Fibroblast of peridontal ligament (primary cell): Measurements from ENCODE around the gene VWA8.

Experiments
- DNase-seq: peaks from one replicate; pipeline ENCODE4 v3.0.0-alpha.2; 2010; ENCODE audit errors: extremely low read depth

VWA8 gene

DNA sequence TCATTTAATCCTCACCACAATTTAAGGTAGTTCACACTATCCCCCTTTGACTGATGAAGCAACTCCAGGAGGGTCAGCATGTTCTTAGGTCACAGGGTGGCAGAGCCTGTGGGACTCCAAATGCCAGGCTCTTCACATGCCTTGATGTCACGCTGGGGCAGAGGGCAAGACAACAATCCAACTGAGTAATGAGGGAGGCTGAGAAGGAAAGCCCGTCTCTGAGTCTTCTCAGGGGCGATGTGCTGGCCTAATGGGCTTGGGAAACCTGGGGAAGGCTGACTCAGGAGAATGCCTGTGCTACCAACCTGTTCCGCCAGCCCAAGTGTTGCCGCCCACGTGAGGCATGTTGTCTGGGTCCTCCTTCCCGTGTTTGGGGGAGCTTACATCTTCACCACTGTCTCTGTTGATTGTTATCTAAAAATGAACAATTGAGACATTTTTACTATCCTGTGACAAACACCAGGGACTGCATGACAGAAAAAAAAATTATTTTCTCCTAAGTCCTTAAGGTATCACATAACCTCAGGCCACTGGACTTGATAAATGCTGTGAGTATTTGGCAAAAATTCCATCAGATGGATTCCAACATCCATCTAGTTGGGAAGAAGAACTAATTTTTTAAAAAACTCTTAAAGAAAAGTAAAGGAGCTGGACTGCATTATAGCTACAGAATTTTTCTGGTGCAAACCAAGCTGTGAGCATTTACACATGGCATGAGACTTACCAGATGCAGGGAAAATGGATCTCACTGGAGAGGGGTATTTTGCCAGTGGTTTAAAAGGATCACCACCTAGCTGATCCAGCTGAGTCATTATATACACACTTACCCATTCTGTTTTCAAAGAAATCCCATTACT lies 346.0 kb downstream of the VWA8 start:
- peak; percentile 61 for DNase-seq

DNA sequence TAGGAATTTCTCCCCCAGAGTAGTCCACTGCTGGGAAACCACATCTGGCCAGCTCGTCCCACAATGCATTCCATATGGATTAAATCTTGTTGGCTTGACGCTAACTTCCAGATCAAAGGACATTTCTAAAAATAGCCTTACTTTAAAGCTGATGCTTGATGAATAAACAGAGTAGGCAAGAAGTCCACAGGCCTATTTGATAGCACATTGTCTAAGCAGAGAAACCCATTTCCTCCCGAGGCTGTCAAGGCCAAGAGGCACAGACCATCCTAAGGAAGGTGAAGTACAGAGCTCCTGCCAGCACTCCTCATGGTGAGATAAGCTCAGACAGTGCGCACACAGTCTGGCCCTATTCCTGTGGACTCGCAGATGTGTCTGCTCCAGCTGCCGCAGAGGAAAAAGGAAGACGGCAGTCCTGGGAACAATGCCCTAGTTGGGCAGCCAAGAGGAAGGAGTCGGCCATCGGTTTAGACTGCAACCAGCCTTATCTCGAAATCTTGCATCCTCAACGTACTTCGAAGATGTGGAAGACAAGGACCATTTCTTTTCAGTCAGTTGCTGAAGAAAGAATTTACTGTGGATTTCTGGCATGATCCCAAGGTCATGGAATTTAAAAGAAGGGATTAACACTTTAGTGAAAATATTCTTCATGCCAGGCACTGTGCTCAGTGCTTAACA lies 346.8 kb downstream of the VWA8 start:
- DNase-seq: peak; percentile 94

DNA sequence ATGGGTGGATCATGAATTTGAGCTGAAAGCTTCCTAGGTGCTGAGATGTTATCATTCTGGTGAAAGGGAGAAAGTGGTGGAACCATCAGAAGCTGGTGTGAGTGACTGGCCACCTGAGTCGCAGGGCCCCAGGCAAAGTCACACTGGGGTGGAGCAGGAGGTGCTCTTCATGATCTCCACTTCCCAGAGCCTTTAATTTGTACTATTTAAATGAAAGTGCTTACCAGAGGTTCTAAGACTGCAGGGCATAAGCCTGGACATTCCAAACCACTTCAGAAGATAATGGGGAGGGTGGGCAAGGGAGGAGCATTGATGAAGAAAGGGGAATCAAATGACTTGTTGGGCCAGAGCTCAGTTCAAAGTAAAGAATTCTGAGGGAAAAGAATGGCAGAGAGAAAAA lies 347.4 kb downstream of the VWA8 start:
- DNase-seq: no peak

DNA sequence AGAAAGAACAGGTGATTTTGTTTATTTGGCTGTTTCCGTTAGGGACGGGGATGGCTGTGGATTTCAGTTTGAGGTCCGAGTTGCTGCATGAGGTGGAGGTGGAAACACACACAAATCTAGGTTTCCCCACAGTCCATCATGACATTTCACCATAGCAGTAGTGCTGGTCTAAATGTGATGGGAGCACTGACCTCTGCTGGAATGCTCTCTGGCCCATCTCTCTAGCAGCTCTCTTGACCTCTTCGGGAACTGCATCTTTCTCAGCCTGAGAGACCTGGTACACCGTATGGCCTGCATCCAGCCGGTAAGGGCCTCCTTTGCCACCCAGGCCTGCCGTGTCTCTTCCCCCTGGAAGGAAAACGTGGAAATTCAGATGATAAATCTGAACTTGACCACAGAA lies 349.5 kb downstream of the VWA8 start:
- DNase-seq: no peak

DNA sequence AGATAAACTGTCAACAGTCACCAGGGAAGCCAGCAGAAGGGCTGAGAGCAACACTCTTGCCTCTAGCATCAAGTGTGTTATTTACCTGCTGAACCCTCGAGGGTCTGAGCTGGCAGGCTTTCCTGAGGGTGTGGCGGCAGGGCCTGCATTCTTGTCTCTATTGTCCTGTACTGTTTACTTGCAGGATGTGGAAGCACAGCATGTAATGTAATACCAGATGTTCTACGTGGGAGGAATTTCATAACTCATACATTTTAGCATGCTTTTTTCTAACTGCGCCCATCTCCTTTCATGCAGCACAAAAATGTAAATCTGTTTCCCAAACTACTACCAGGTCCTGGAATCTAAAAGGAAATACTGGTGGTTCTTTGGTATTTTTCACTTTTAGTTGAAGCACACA lies 350.5 kb downstream of the VWA8 start:
- peak; percentile 52 for DNase-seq

DNA sequence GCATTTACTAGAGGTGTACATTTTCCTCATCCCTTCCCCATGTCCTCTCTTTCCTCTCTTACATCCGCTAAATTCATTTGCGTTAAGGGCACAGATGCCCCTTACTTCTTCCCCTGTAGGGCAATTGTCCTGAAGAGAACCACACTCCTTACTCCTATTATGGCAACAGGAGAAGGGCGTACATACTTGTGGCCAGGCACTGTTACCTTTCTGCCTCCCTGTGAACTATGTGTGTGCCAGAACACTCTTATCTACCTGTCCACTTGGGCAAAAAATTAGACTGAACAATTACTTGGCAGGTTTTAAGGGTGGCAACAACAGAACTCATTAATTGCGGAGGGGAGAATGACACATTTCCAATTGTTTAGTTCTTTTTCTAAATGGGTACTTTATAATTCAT lies 351.1 kb downstream of the VWA8 start:
- DNase-seq: no peak

DNA sequence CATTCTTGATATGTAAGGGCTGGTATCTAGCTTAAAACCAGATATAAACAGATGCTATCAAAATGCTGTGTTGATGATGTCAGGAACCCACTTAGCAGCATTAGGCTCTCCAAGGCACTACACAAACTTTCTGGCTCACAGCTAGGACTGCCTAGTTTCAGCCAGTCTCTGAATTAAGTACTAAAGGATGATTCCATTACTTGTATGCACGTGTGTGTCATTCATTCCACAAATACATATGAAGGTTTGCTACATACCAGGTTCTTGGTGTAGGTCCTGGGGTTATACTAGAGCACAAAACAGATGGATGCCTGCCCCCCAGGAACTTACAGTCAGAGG lies 352.1 kb downstream of the VWA8 start:
- DNase-seq: peak; percentile 48

DNA sequence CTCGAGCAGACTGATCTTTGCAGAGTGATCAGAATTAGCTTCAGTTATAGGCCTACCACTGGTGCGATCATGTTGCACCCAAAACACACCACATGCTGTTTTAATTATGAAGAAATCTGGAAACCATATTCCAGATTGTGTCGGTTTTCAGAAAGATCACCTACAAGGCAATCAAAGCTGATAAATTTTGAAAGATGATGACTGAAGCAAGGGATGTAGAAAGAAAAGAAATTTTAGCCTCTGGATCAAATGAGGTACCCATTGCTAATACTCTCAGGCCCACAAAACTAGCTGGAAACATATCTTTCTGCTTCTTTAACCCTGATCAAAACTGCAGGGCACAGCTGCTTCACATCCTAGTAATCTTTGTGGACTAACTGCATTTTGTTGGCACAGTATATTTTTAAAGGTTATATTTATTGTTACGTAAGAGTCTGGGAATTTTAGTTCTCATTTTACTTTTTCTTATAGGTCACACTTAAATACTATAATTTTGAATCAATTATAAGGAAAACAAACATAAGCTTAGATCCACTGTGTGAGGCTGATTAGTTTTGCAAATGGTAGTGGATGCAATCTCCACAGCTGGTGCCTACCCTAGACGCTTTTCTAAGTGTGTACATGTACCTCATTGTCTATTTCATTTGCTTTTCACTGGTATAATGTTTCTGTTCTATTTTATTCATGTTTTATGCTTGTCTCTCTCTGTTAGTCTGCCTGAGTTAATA lies 352.6 kb downstream of the VWA8 start:
- DNase-seq: peak; percentile 60

DNA sequence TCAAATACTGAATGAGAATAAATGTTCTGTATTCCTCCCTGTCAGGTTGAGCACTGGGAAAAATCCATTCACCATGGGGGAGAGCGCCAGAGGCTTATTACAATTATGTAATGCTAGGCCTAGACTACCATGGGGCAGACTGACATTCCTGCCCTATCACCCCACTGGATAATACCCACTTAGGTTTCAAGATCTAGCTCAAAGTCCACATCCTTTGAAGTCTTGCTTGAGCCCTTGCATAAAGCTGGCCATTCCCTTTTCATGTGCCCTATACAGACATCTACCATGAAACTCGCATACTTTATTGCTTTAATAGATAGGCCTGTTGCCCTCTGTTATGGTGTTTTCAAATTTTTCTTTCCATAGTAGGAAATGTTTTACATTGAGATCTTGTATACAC lies 354.3 kb downstream of the VWA8 start:
- no peak for DNase-seq

DNA sequence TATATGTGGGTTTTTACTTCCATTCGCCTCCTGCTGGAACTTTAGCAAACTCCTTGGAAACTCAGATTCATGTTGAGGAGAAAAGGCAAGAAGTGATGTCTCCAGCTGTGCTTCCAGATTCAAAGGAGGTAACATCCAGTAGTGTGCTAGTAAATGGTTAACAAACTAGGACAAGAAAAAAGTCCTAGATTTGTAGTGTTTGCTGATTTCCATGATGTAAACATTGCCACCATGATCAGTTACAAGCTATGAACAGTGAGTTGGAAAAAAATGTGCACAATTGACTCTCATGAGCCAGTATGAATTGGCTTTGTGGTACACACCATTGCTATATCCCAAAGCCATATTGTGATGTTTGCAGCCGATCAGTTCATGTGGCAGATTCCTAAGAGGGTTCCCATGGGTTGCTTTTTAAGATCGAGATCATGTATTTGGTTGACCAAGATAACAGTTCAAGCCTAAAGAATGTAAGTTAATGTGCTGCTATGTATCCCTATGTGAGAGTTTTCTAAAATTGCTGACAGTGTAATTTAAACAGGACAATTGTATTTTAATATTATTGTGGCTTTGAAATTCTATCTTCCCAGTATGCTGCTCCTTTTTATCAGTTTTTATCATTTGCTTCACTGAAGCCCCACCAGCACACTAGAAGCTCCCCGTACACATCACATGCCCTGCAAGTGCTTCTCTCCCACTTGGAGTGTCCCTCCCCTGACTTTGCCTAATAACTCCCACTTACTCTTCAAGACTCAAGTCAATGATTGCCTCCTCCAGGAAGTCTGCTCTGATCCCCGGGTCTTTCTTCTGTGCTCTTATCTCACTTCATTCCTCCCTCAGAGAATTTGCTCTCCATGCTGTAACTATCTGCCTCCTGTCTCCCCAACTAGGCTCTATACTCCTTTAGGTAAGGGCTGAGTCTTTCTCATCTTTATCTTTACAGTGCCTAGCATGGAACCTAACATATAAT lies 355.3 kb downstream of the VWA8 start:
- DNase-seq: no peak

DNA sequence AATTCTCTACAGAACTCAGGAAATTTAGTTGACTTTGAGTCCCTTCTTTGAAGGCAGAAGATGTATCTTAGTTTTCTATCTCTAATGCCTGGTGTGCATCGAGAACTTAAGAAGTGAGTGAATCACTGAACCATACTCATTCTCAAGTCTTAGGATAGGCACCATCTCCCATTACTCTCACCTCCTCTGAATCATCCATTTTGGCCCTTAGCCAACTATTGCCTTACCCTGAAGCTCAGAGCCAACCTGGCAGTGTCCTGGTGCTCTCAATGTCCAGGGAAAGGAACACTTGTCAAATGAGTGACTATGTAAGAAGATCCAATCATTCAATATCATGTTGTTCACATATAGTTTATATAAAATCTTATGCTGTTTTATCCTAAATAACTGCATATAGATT lies 357.0 kb downstream of the VWA8 start:
- peak; percentile 39 for DNase-seq

DNA sequence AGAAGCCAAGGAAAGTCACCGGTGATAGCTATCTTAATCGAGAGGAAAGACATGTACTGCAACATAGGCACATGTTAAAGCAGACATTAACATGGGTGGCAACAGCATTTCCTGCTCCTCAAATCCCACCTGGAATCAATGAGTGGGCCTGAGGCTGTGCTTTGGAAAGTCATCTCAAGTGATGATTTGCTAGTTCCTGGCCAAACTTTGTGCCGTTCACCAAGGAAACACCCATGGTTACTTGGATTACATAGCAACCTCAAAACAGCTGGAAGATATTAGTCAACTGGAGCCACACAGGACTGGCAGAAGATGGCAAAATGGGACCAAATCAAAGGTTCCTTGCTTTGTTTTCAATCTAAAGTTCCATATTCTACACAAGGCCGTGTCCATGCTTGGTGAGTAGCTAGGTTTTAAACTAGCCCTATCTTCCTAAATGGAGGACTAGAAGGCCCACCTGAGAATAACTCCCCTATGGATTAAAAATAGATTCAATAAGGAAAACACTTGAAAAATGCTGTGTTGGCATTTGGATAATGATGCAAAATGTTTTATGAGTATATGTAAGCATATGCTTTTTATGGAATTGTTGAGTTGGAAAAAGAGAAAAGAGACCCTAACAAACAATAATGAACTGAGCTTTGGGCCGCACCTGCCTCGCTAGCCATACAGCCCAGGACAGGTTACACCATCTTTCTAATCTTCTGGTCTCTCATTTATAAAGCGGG lies 359.0 kb downstream of the VWA8 start:
- peak; percentile 96 for DNase-seq

DNA sequence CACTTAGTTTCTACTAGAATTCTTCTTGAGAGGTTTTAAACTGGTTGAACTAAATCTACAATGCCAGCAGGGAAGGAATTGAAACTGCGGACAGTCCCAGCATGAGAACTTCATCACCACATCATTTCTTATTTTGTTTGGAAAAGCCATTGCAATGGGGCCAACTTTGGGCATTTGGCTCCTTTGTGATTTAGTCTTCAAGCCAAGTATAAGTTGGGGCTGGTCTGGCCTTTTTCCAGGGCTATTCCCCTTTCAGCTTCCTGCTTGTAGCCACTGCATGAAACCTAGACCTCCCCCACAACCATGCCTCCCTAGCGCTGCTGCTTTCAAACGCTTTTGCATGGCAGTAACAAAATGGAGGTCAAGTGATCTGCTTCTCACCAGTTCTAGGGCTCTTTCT lies 361.3 kb downstream of the VWA8 start:
- DNase-seq: no peak

DNA sequence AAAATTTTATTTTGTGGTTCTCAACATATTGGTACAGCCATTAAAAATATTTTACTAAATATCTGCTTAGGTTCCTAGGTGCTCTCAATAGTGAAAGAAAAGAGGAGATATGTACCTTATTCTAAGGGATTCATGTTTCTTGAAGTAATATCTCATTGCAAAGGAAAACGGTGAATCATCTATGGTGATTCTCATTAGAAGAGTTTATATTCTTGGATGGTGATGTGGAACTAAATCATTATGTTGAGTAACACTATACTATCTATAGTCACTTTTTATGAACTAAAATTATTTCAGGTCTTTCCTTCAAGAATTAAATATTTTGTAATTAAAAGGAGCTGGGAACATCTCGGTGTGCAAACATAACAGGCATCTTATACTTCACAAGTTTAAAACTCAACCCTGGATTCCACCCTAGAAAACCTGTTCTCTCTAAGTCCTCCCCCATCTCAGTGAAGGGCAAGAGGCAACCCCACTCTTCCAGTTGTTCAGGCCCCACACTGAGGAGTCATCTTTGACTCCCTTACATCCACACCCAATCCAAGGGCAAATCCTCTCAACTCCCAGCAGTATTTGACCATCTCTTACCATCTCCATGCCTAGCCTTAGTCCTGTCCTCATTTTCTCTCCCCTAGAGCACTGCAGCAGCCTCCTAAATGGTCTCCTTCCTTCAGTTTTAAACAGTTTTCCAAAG lies 363.4 kb downstream of the VWA8 start:
- peak; percentile 48 for DNase-seq

DNA sequence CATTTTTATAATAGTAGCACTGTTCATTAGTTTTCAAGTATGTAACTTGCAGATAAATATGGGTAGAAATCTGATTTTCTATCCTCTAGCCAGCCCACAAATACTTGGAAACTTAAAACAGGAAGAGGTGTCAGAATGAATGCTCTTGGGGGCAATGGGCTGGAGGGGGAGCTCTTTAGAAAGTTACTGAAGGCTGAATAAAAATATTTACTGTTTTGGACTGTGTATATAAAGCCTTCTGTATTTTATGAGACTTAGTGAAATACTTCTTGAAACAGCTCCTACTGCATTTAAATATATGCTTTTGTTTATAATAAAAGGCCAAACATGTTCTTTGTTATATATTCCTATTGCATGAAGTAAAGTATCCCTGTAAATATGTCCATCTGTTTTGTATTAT lies 364.7 kb downstream of the VWA8 start:
- DNase-seq: no peak

DNA sequence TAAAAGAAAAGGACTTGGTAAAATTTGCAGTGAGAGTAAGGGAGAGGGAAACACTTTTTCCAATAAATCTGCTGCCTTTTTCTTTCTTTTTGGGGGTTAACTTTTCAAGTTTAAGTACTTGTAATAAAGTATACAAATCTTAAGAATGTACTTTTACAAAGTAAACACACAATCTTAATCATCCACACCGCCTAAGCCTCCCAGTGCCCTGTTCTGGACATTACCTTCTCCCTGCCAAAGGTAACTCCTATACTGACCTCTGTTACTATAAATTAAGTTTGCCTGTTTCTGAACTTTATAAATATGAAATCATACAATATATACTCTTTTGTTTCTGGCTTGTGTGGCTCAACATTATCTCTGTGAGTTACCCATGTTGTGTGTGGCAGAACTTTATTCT lies 365.6 kb downstream of the VWA8 start:
- no peak for DNase-seq

DNA sequence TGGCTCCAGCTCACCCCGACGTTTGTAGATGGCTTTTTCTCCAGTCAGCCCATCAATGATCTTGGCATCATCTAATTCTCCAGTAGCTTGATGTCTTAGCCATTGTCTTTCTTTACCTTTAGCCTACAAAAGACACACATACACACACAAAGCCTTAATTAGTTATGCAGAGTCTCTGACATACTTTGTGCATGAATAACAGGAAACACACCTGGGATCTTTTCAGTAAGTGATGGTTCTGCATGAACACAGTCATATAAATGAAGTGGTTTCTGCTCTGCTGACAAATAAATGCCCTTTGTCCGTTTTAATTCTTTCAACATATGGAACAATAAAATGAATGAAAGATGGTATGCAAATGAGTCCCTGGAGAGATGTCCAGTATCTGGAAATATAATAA lies 370.3 kb downstream of the VWA8 start:
- no peak for DNase-seq

DNA sequence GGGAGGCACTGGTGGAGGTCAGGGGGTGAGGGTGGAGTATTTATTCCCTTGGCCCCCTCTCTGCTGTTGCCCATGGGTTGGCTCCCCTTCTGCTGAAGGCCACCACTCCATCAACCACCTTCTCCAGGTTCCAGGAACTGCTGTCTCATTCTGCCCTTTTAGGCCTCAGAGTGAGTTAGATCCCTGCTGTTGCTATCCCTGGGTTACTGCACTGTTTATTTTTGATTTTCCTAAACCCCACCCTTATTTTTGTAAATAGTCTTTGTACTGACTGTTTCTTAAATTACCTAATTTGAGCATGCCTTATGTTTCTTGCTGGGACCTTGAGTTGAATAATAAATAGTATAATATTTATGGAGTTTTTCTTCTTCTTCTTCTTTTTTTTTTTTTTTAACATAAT lies 370.8 kb downstream of the VWA8 start:
- no peak for DNase-seq

DNA sequence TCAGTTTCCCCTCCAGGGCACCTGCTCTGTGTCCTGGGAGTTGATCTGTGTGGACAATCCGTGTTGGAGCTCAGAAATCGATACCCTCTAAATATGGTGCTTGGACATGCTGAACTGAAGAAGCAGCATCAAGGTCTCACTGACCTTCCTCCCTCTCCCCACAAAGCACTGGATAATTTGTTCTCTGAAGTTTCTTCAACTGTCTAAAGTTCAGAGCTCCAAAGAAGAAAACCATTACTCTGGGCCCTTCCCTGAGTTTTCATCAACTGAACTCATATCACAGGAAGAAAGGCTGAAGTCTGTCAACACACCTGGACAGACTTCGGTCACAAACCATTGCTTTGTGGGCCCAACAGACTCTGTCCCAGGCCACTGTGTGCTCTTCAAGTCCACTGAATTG lies 371.5 kb downstream of the VWA8 start:
- DNase-seq: no peak

DNA sequence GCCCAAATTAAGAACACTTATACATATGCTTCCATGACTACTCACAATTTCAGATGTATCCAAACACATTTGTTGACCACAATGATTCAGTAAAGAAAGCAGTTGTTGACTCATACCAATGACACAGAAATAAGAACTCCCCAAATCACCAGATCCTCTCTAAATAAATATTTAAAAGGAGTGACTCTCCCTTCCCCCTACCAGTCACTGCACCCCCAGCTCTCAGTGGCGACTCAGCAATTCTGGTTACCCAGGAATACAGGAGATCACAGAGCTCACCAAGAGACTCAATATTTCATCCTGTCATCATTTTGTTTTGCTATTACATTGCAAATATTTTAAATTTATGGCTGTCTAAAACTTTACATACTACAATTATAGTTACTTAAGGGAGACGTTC lies 372.0 kb downstream of the VWA8 start:
- peak; percentile 96 for DNase-seq
